Measurements from ENCODE around the gene PDE4D.
"Not testable (repeated sequence)": the region's sequence is repeated elsewhere in the genome, so short reads cannot be mapped to it uniquely, and the experiment has no call there.

The PDE4D gene

GRCh38 chr5:58965677-58966414 lies 927.7 kb downstream of the PDE4D start:
- DNase-seq (ENCODE audit: low read depth), result no peak
- no peak overlapping the region for H3K4me3 ChIP-seq (ENCODE audit: low read length)
- no peak for TF ChIP-seq CTCF (IDR thresholded peaks at IDR 0.05; ENCODE audit: insufficient read depth, low read depth, low read length, missing control alignments)

- DNase-seq (ENCODE audit: low read depth), result no peak
- TF ChIP-seq CTCF (IDR thresholded peaks at IDR 0.05; ENCODE audit: insufficient read depth, low read depth, low read length, missing control alignments), result no peak
- no peak overlapping the region for H3K4me3 ChIP-seq (ENCODE audit: low read length)
Measured at GRCh38 chr5:58963821-58964220, 929.7 kb downstream of the PDE4D start.

- no peak for DNase-seq (ENCODE audit: low read depth)
- TF ChIP-seq CTCF (IDR thresholded peaks at IDR 0.05; ENCODE audit: insufficient read depth, low read depth, low read length, missing control alignments), result no peak
- no peak overlapping the region for H3K4me3 ChIP-seq (ENCODE audit: low read length)
Measured at GRCh38 chr5:58963361-58963760, 930.2 kb downstream of the PDE4D start.

- no peak for DNase-seq (ENCODE audit: low read depth)
- no peak overlapping the region for H3K4me3 ChIP-seq (ENCODE audit: low read length)
- TF ChIP-seq CTCF (IDR thresholded peaks at IDR 0.05; ENCODE audit: insufficient read depth, low read depth, low read length, missing control alignments), result no peak
Measured at GRCh38 chr5:58961631-58962280, 931.8 kb downstream of the PDE4D start.

- no peak overlapping the region for H3K4me3 ChIP-seq (ENCODE audit: low read length)
- no peak for TF ChIP-seq CTCF (IDR thresholded peaks at IDR 0.05; ENCODE audit: insufficient read depth, low read depth, low read length, missing control alignments)
- DNase-seq (ENCODE audit: low read depth), result no peak
Measured at GRCh38 chr5:58958701-58959100, 934.8 kb downstream of the PDE4D start.

- not testable (repeated sequence) for DNase-seq (ENCODE audit: low read depth); H3K4me3 ChIP-seq (ENCODE audit: low read length)
Measured at GRCh38 chr5:58953218-58953617, 940.3 kb downstream of the PDE4D start.

- no peak for TF ChIP-seq CTCF (IDR thresholded peaks at IDR 0.05; ENCODE audit: insufficient read depth, low read depth, low read length, missing control alignments)
- no peak for DNase-seq (ENCODE audit: low read depth)
- no peak overlapping the region for H3K4me3 ChIP-seq (ENCODE audit: low read length)
Measured at GRCh38 chr5:58950224-58950623, 943.3 kb downstream of the PDE4D start.

Data from epithelial cell of esophagus (primary cell).